Endothelial cell of umbilical vein (primary cell): ENCODE measurements around the gene EDC3.

Source experiments
- CTCF ChIP-seq, 2 donors: IDR thresholded peaks; 1 replicate in 1 of 2; 2 replicates in 1 of 2; pipeline ENCODE4 v1.5.1; 2011; ENCODE audit warnings: low read length in 2 of 2, mild to moderate bottlenecking in 2 of 2, moderate library complexity in 2 of 2, control low read depth in 1 of 2, inconsistent platforms in 1 of 2, low read depth in 1 of 2; ENCODE audit not compliant: insufficient read depth in 1 of 2; ENCODE audit errors: extremely low read depth in 1 of 2
- EZH2 ChIP-seq: IDR thresholded peaks from 2 replicates; pipeline ENCODE4 v1.6.1; 2012; ENCODE audit warnings: borderline replicate concordance, low read depth, mild to moderate bottlenecking, moderate library complexity, low read length, inconsistent platforms; ENCODE audit not compliant: severe bottlenecking
- FOS ChIP-seq: IDR thresholded peaks from 2 replicates; pipeline ENCODE4 v1.6.1; 2011; ENCODE audit warnings: mild to moderate bottlenecking, low read length, moderate library complexity, borderline replicate concordance; ENCODE audit not compliant: insufficient read depth
- MAX ChIP-seq: IDR thresholded peaks from 2 replicates; pipeline ENCODE4 v1.6.1; 2011; ENCODE audit not compliant: insufficient read depth, insufficient read length
- POLR2A ChIP-seq: IDR thresholded peaks from 2 replicates; pipeline ENCODE4 v1.6.1; 2012; ENCODE audit warnings: low read depth, mild to moderate bottlenecking, control low read depth, low read length
- POLR2AphosphoS5 ChIP-seq: IDR thresholded peaks from 2 replicates; pipeline ENCODE4 v1.6.1; 2012; ENCODE audit warnings: low read depth, mild to moderate bottlenecking, control low read depth, low read length, moderate library complexity; ENCODE audit not compliant: insufficient read depth

GRCh38 chr15:74627766-74628165 is 68.1 kb downstream of the EDC3 start:
- no peak for TF ChIP-seq POLR2AphosphoS5
- no peak for TF ChIP-seq EZH2
- TF ChIP-seq CTCF (IDR thresholded peaks at IDR 0.05; ENCODE audit: extremely low read depth in 1 of 2, insufficient read depth in 1 of 2, low read depth in 1 of 2, low read length in 2 of 2), result no peak
- no peak for TF ChIP-seq FOS
- TF ChIP-seq MAX, result no peak
- TF ChIP-seq POLR2A, result no peak
